LNCaP clone FGC (cell line): ENCODE data around the gene HOXB13.

ENCODE experiments used
- DNase-seq: peaks from one replicate; pipeline ENCODE4 v3.0.0-alpha.2; 2011; ENCODE audit warnings: low read depth
- H3K4me3 ChIP-seq: 2 replicates; pipeline ENCODE4 v1.5.1; 2011; ENCODE audit warnings: mild to moderate bottlenecking, low read depth, low read length, control low read depth
- TF ChIP-seq, protein P1 (sequence below): IDR thresholded peaks from 2 replicates; pipeline ENCODE4 v1.5.1; 2012; ENCODE audit warnings: mild to moderate bottlenecking; ENCODE audit not compliant: control insufficient read depth, insufficient read depth; ENCODE audit errors: extremely low read depth

Gene HOXB13

GRCh38 chr17:48730240-48730550, 1.6 kb upstream of the HOXB13 start:
- DNase-seq = no peak
- peak overlapping the region; percentile 91; the same call in 1 of the 2 replicates for H3K4me3 ChIP-seq
- TF ChIP-seq, protein P1, sequence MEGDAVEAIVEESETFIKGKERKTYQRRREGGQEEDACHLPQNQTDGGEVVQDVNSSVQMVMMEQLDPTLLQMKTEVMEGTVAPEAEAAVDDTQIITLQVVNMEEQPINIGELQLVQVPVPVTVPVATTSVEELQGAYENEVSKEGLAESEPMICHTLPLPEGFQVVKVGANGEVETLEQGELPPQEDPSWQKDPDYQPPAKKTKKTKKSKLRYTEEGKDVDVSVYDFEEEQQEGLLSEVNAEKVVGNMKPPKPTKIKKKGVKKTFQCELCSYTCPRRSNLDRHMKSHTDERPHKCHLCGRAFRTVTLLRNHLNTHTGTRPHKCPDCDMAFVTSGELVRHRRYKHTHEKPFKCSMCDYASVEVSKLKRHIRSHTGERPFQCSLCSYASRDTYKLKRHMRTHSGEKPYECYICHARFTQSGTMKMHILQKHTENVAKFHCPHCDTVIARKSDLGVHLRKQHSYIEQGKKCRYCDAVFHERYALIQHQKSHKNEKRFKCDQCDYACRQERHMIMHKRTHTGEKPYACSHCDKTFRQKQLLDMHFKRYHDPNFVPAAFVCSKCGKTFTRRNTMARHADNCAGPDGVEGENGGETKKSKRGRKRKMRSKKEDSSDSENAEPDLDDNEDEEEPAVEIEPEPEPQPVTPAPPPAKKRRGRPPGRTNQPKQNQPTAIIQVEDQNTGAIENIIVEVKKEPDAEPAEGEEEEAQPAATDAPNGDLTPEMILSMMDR = no peak

DNA sequence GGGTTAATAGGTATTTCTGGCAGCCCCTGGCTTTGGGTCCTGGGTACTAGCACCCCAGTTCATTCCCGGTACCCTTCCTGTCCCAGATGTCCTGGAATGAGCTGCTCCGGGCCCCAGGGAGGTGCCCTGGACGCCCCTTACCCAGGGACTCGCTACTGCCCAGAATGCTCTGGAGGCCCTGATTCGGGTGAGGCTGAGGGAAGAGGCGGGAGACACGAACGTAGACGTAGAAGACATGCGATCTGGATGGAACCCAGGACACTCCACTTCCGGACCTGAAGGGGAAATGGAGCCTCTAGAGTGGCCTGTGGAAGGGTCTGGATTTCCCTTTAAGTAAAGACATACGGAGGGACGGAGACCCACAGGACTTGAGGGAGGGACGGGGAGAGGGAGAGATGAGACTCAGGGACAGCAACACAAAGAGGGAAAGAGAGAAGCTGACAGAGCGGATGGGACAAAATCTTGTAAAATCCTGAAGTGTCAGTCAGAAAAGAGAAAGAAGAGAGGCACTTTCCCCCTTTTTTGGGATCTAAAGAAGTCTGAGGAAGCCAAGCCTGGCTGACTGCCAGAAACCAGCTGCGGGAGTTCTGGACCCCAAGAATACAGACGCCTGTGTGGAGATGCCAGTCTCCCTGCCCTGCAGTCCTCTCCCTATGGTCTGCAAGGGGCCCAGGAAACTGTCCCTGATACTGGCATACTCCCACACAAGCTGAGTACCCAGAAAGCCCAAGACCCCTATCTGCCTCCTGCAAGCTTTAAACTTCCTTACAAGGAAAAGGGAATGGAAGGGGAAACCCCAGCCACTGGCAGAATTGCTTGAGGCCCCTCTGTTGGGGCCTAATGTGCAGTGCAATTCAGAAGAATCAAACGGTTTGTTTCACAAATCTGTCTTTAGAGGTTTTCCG, 1.0 kb upstream of the HOXB13 start:
- DNase-seq = no peak
- TF ChIP-seq, protein P1 = no peak
- H3K4me3 ChIP-seq = peak overlapping the region; percentile 91

- DNase-seq = no peak
- peak overlapping the region; percentile 91 for H3K4me3 ChIP-seq
- TF ChIP-seq, protein P1 = no peak
Observed at GRCh38 chr17:48727415-48728175, 955 bp downstream of the HOXB13 start.

DNA sequence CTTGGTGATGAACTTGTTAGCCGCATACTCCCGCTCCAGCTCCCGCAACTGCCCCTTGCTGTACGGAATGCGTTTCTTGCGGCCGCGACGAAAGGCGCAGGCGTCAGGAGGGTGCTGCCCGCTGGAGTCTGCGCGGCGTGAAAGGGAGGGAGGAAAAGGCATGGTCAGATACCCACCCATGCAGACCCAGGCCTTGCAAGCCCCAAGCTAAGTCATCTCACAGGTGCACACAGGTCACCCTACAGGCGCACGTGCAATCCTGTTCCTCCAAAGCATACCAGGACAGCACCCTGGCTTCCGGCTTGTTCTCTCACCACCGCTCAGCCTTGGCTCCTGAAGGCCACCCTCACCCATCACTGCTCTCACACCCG, 1.6 kb downstream of the HOXB13 start:
- no peak for DNase-seq
- TF ChIP-seq, protein P1 = no peak
- peak overlapping the region; percentile 91 for H3K4me3 ChIP-seq

DNA sequence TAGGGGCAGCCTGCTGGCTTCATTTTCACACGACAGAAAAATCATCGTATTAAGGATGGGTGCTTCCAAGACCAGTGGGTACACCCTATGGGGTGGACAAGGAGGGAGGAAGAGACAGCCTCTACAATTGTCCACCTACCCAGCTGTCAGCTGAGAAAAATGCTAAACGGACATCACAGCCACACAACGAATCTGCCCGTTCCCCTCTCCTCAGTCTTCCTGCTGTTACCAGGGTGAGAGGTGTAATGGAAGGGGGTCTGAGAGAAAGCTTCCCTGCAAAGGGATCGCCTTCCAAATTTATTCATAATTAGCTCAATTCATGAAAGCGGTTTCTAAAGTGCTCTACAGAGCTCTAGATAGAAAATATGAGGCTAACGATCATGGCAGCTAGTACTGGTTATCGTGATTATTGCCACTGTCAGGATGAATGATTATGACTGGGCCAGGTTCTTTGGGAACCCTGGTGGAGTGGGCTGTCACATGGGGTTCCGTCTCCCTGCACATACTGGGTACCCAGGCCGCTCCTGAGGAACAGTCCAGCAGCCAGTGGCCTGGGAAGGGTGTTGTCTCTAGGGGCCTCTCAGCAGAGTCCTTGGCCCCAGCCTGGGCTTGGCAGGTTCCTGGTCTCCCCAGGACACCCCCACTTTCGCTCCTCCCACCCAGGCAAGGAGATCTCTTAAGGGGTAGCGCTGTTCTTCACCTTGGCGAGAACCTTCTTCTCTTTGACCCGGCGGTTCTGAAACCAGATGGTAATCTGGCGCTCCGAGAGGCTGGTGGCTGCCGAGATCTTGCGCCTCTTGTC, 2.2 kb downstream of the HOXB13 start:
- H3K4me3 ChIP-seq = peak overlapping the region; percentile 91
- DNase-seq = no peak
- TF ChIP-seq, protein P1 = no peak

DNA sequence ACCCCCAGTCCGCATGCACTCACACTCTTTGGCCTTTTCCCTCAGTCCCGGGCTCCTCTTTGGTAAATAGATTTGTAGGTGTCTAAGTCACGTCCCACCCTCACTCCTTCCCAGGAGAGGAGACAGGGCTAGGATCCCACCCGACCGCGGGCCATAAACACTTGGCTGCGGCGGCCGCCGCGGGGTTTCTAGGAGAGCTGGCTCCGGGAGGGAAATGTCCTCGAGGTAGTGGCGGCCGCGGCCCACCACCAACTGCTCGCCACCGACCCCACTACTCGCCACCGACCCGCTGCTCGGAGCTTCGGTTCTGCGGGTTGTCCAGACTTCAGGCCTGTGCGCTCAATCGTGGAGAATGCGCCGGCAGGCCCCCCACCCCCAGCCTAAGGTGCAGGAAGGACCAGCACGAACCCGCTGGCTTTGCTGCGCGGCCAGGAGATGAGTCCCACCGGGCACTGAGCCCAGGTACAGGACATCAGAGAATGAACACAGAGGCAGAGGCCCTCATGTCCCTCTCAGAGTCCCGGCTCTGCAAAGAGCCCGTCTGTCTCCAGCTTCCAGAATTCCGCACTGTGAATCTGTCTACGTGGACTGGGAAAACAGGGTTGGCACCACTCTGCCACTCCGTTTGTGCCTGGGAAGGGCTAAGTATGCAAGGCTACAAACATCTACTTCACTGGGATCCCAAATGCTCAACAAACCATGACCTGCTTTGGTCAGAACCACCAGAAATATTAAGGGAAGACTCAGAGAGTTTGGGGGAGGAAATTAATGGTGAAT, 3.1 kb downstream of the HOXB13 start:
- H3K4me3 ChIP-seq = peak overlapping the region; percentile 91
- no peak for DNase-seq
- TF ChIP-seq, protein P1 = no peak
